Naive thymus-derived CD4-positive, alpha-beta T cell (primary cell): ENCODE data around the gene TAF9B. TPM values are rescaled to one million over a fixed set of nuclear protein-coding genes. Genes with fewer than 3 reads are reported as not detected.
A peak's percentile ranks its signal among the peaks of the same experiment; 100 is the strongest.
"Not testable (repeated sequence)": the region's sequence is repeated elsewhere in the genome, so short reads cannot be mapped to it uniquely, and the experiment has no call there.

ENCODE experiments used
- ATAC-seq: fragments of 150-1000 bp; cut with Tn5 transposase; 2 replicates; pipeline ENCODE4 v1.10.0; 2021; ENCODE audit warnings: mild to moderate bottlenecking, moderate library complexity
- CTCF ChIA-PET: fragments of 350-600 bp; sonication (Branson Sonifier 250); formaldehyde crosslinking; loops from one replicate; lab custom pipeline; 2021; ENCODE audit warnings: antibody characterized with exemption; lab: Charles Lee
- POLR2A ChIA-PET: fragments of 350-600 bp; sonication (Branson Sonifier 250); formaldehyde crosslinking; loops from one replicate; lab custom pipeline; 2021; ENCODE audit warnings: antibody characterized with exemption, inconsistent platforms; lab: Charles Lee
- DNase-seq, 9 donors: peaks; one replicate each; pipeline versions ENCODE4 v3.0.0 to v3.0.0-alpha.2; 2020 to 2022; ENCODE audit warnings: mixed read lengths in 1 of 9
- H3K27ac ChIP-seq: one replicate; pipeline ENCODE4 v1.7.0; 2013; ENCODE audit warnings: mild to moderate bottlenecking, low read depth, low read length, moderate library complexity
- H3K27me3 ChIP-seq, 2 donors: one replicate each; pipeline ENCODE4 v1.7.0; 2013; ENCODE audit warnings: low read length in 2 of 2, mild to moderate bottlenecking in 2 of 2, moderate library complexity in 2 of 2; ENCODE audit not compliant: control insufficient read depth in 2 of 2, insufficient read depth in 2 of 2
- H3K36me3 ChIP-seq, 3 experiments: 1 replicate in 2 of 3; 2 replicates in 1 of 3; pipeline ENCODE4 v1.7.0; 2013; ENCODE audit warnings: low read length in 3 of 3, mild to moderate bottlenecking in 3 of 3, moderate library complexity in 1 of 3; ENCODE audit not compliant: insufficient read depth in 3 of 3, control insufficient read depth in 2 of 3
- H3K4me1 ChIP-seq, 2 donors: one replicate each; pipeline ENCODE4 v1.7.0; 2013; ENCODE audit warnings: low read length in 2 of 2, mild to moderate bottlenecking in 2 of 2, moderate library complexity in 1 of 2; ENCODE audit not compliant: control insufficient read depth in 2 of 2, insufficient read depth in 2 of 2
- H3K4me3 ChIP-seq: 2 replicates; pipeline ENCODE4 v1.7.0; 2013; ENCODE audit warnings: mild to moderate bottlenecking, low read length
- H3K9me3 ChIP-seq, 3 experiments: 1 replicate in 2 of 3; 2 replicates in 1 of 3; pipeline ENCODE4 v1.7.0; 2013; ENCODE audit warnings: low read length in 3 of 3; ENCODE audit not compliant: control insufficient read depth in 2 of 3
- H3K27ac Mint-ChIP-seq, 9 donors: one replicate each; pipeline ENCODE4 v1.8.0; 2020 to 2022; ENCODE audit warnings: mixed read lengths in 9 of 9, mild to moderate bottlenecking in 8 of 9, moderate library complexity in 5 of 9, inconsistent platforms in 2 of 9
- H3K27me3 Mint-ChIP-seq, 5 donors: one replicate each; pipeline ENCODE4 v1.8.0; 2021 to 2022; ENCODE audit warnings: mixed read lengths in 5 of 5, mild to moderate bottlenecking in 1 of 5
- H3K36me3 Mint-ChIP-seq, 5 donors: one replicate each; pipeline ENCODE4 v1.8.0; 2020 to 2022; ENCODE audit warnings: mixed read lengths in 5 of 5, mild to moderate bottlenecking in 3 of 5, inconsistent platforms in 1 of 5
- H3K4me1 Mint-ChIP-seq, 7 donors: one replicate each; pipeline ENCODE4 v1.8.0; 2020 to 2022; ENCODE audit warnings: mixed read lengths in 7 of 7, mild to moderate bottlenecking in 3 of 7, inconsistent platforms in 1 of 7
- H3K4me3 Mint-ChIP-seq, 10 donors: one replicate each; pipeline ENCODE4 v1.8.0; 2020 to 2022; ENCODE audit warnings: mild to moderate bottlenecking in 10 of 10, mixed read lengths in 10 of 10, moderate library complexity in 6 of 10, inconsistent platforms in 2 of 10
- H3K9me3 Mint-ChIP-seq, 11 donors: one replicate each; pipeline ENCODE4 v1.8.0; 2020 to 2022; ENCODE audit warnings: mixed read lengths in 11 of 11, mild to moderate bottlenecking in 4 of 11, inconsistent platforms in 1 of 11, moderate library complexity in 1 of 11
- intact Hi-C, 2 donors: fragments of 100-400 bp; cut with micrococcal nuclease; formaldehyde crosslinking; loops; one replicate each; pipeline ENCODE4 v1.15.1; 2023
- polyA plus RNA-seq, 2 donors: library from polyadenylated mRNA; unstranded; fragments of 300-500 nt; fragmentation: Illumina TruSeq; gene quantifications; one replicate each; pipeline ENCODE4 v1.2.3, GENCODE V29; 2021
- total RNA-seq, 6 experiments: library from RNA in 5 of 6; stranded (reverse) in 5 of 6; gene quantifications; 1 replicate in 5 of 6; 2 replicates in 1 of 6; pipeline ENCODE4 v1.2.3 and lab custom pipeline; 2021 to 2026

Gene TAF9B
- total and polyA plus RNA-seq, 7 experiments from 2014 or later: 10.4 to 29.3 (median 19.4) TPM

DNA sequence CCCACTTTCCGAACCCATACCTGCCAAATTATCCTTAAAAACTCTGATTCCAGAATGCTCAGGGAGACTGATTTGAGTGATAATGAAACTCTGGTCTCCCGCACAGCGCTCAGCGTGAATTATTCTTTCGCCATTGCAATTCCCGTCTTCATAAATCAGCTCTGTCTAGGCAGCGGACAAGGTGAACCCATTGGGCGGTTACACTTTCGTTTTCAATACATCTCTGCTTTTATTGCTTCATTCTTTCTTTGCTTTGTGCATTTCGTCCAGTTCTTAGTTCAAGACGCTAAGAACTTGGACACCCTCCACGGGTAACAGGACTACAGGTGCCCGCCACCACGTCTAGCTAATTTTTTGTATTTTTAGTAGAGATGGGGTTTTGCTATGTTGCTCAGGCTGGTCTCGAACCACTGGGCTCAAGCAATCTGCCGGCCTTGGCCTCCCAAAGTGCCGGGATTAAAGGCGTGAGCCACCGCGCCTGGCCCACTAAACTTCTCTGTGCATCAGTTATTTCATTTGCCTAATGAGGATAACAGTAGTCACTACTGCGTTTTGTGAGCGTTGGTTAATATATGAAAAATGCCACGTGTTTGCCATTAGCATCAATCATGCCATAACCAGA, 36.3 kb downstream of the TAF9B start:
- no peaks in the 10 kb centered on the region for H3K27me3 ChIP-seq
- CTCF ChIA-PET: no interaction called here
- peaks cover 0 to 36% (median 5%) of the 10 kb centered on the region in 5 donors for H3K36me3 Mint-ChIP-seq
- POLR2A ChIA-PET: interaction anchor here (0.5 to 2.3 kb wide), 7 partner anchors 18 to 1264 kb away, joined by 3 to 7 read pairs (median 4); partner anchors contain the start of genes ATP7A, COX7B and ITM2A
- peaks cover 19 to 20% of the 10 kb centered on the region in 2 donors for H3K4me1 ChIP-seq
- ATAC-seq (no peak), DNase-seq (no peak)
- peak overlapping the region; percentile 89 to 99 (median 92) for H3K4me3 Mint-ChIP-seq
- peak overlapping the region; percentile 86 for H3K27ac ChIP-seq
- H3K9me3 Mint-ChIP-seq: peaks cover 0 to 7% (median 0%) of the 10 kb centered on the region in 11 donors
- H3K36me3 ChIP-seq: peaks cover 0 to 5% (median 0%) of the 10 kb centered on the region in 3 experiments
- peak overlapping the region; percentile 90 to 97 (median 94) for H3K27ac Mint-ChIP-seq
- H3K27me3 Mint-ChIP-seq: no peaks in the 10 kb centered on the region
- H3K4me1 Mint-ChIP-seq: peaks cover 15 to 50% (median 41%) of the 10 kb centered on the region in 7 donors
- peak overlapping the region; percentile 49 for H3K4me3 ChIP-seq
- intact Hi-C loops: loop anchor here (5.0 to 10.0 kb wide), 5 partner anchors 36 to 1262 kb away; partner anchors contain the start of genes ITM2A (in 1 of the 2) and P2RY10 (in 1 of the 2)
- H3K9me3 ChIP-seq: no peaks in the 10 kb centered on the region

DNA sequence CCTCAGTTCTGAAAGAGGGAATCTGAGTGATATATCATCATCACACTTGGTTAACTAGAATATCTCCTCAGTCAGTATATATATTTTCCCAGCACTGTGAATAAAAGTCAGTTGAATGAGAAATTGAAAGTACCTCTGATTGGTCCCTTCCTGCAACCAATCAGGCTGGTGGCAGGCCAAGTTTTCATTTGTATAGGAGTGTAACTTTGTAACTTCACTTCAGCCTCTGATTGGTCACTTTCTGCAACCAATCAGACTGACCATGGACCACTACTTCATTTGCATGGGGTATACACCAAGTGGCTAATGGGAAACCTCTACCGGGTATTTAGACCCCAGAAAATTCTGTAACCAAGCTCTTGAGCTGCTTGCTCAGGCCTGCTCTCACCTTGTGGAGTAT, 37.4 kb downstream of the TAF9B start:
- H3K27me3 Mint-ChIP-seq: no peaks in the 10 kb centered on the region
- DNase-seq (no peak), ATAC-seq (no peak)
- peaks cover 0 to 30% (median 5%) of the 10 kb centered on the region in 5 donors for H3K36me3 Mint-ChIP-seq
- intact Hi-C loops: loop anchor here (5.0 to 10.0 kb wide), 5 partner anchors 35 to 1263 kb away; partner anchors contain the start of genes ITM2A (in 1 of the 2) and P2RY10 (in 1 of the 2)
- no peak overlapping the region for H3K27ac ChIP-seq
- H3K36me3 ChIP-seq: peaks cover 0 to 5% (median 0%) of the 10 kb centered on the region in 3 experiments
- POLR2A ChIA-PET: interaction anchor here (0.6 to 2.2 kb wide), 3 partner anchors 28 to 203 kb away, joined by 4 to 7 read pairs (median 5); partner anchors contain the start of gene COX7B
- H3K4me1 ChIP-seq: peaks cover 9 to 10% of the 10 kb centered on the region in 2 donors
- peaks cover 5 to 40% (median 31%) of the 10 kb centered on the region in 7 donors for H3K4me1 Mint-ChIP-seq
- no peak overlapping the region for H3K4me3 ChIP-seq
- peak overlapping the region in 1 of 10 donors; percentile 94 for H3K4me3 Mint-ChIP-seq
- H3K27me3 ChIP-seq: no peaks in the 10 kb centered on the region
- peak overlapping the region in 3 of 9 donors; percentile 15 to 95 (median 93) for H3K27ac Mint-ChIP-seq
- no peaks in the 10 kb centered on the region for H3K9me3 ChIP-seq
- H3K9me3 Mint-ChIP-seq: peaks cover 0 to 7% (median 0%) of the 10 kb centered on the region in 11 donors
- CTCF ChIA-PET: no interaction called here

DNA sequence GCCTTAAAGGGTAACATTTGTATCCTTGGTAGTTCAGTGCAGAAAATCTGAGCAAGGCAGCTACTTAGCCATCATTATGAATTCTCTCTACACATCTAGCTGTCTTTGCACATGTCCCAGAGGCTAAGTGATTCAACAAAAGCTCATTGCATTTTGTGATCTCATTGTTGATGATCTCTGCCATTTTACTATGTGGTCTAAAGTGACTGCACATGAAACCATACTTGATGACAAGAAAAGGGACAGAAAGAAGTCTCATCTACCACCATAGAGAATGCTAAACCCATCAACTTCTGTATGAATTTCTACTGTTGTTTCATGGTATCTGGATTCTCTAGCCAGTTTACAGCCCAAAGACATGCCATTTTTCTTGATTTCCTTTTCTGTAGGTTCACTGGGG, 41.3 kb downstream of the TAF9B start:
- Histone ChIP-seq H3K27ac (no peak overlapping the region), H3K27me3 (no peaks in the 10 kb centered on the region), H3K9me3 (no peaks in the 10 kb centered on the region), H3K4me1 (no peaks in the 10 kb centered on the region), H3K4me3 (no peak overlapping the region), H3K36me3 (no peaks in the 10 kb centered on the region)
- Mint-ChIP-seq H3K36me3 (peaks cover 0 to 8% (median 0%) of the 10 kb centered on the region in 5 donors), H3K4me1 (peaks cover 0 to 24% (median 6%) of the 10 kb centered on the region in 7 donors), H3K27me3 (no peaks in the 10 kb centered on the region), H3K9me3 (peaks cover 0 to 7% (median 0%) of the 10 kb centered on the region in 11 donors), H3K27ac (no peak overlapping the region), H3K4me3 (no peak overlapping the region)
- ChIA-PET POLR2A (no interaction called here), CTCF (no interaction called here)
- intact Hi-C loops: no loop called here
- DNase-seq (no peak), ATAC-seq (no peak)

DNA sequence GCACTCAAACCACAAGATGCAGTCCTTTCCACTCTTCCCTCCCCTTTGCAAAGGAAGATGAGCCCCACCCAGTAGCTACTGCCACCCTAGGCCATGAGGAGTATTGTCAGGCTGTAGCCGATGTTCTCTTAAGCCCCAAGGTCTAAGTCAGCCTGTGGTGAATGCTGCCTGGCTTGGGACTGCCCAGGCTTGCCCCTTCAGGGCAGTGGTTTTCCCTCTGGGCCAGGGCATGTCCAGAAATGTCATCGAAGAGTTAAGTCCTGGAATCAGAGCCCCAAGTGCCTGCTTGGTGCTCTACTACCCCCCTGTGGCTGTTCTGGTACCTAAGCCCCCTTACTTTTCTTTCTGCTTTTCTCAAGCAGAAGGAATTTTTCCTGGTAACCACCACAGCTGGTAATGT, 47.2 kb downstream of the TAF9B start:
- Histone ChIP-seq H3K27me3 (no peaks in the 10 kb centered on the region), H3K27ac (no peak overlapping the region), H3K9me3 (no peaks in the 10 kb centered on the region), H3K36me3 (no peaks in the 10 kb centered on the region), H3K4me3 (no peak overlapping the region), H3K4me1 (no peaks in the 10 kb centered on the region)
- Mint-ChIP-seq H3K27ac (peak overlapping the region in 2 of 9 donors; percentile 4 to 13), H3K9me3 (peaks cover 0 to 20% (median 4%) of the 10 kb centered on the region in 11 donors), H3K4me1 (peaks cover 0 to 15% (median 0%) of the 10 kb centered on the region in 7 donors), H3K27me3 (peaks cover 0 to 14% (median 0%) of the 10 kb centered on the region in 5 donors), H3K4me3 (no peak overlapping the region), H3K36me3 (peaks cover 0 to 4% (median 0%) of the 10 kb centered on the region in 5 donors)
- peak; percentile 59 for ATAC-seq
- POLR2A ChIA-PET: no interaction called here
- CTCF ChIA-PET: interaction anchor here (0.8 kb wide), 1 partner anchor 187 kb away, joined by 4 read pairs; no protein-coding TSS in a partner anchor
- intact Hi-C loops: loop anchor here in 1 of 2 donors (1.0 kb wide), 1 partner anchor 182 kb away; the partner anchor contains the start of gene ATP7A
- DNase-seq: peak in 1 of 9 donors; percentile 13

DNA sequence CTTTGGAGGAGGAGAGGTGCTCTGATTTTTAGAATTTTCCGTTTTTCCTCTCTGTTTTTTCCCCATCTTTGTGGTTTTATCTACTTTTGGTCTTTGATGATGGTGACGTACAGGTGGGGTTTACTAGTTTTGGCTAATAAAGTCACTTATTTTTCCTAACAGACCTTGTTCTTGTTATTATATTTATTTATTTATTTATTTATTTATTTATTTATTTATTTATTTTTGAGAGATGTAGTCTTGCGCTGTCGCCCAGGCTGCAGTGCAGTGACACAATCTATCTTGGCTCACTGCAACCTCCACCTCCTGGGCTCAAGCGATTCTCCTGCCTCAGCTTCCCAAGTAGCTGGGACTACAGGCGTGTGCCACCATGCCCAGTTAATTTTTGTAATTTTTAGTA, 58.0 kb downstream of the TAF9B start:
- H3K36me3 ChIP-seq, ATAC-seq, H3K4me3 Mint-ChIP-seq, H3K4me1 Mint-ChIP-seq, intact Hi-C loops, H3K9me3 ChIP-seq, CTCF ChIA-PET, H3K36me3 Mint-ChIP-seq, H3K27me3 ChIP-seq, H3K4me3 ChIP-seq, H3K4me1 ChIP-seq, DNase-seq, H3K27ac ChIP-seq, POLR2A ChIA-PET, H3K27me3 Mint-ChIP-seq: not testable (repeated sequence)
- Mint-ChIP-seq H3K9me3 (peaks cover 0 to 16% (median 4%) of the 10 kb centered on the region in 11 donors), H3K27ac (peak overlapping the region in 1 of 9 donors; percentile 21)
